ENCODE results near the gene CCDC91. TPM values are rescaled to one million over a fixed set of nuclear protein-coding genes. Genes with fewer than 3 reads are reported as not detected.

The CCDC91 gene
- polyA plus RNA-seq, 1 donor from 2014 or later, result 11.6 TPM

GRCh38 chr12:28568704-28569103 is 378.4 kb downstream of the CCDC91 start:
- Histone ChIP-seq H3K4me3 (ENCODE audit: low read length) (no peak overlapping the region), H3F3A (ENCODE audit: insufficient read depth, low read length, poor library complexity, severe bottlenecking) (no peaks in the 10 kb centered on the region), H3K27ac (ENCODE audit: low read length) (no peak overlapping the region)

GRCh38 chr12:28569698-28570411 is 379.6 kb downstream of the CCDC91 start:
- no peaks in the 10 kb centered on the region for H3K9me3 ChIP-seq (ENCODE audit: low read length)
- no peak for TF ChIP-seq CTCF (IDR thresholded peaks at IDR 0.05; ENCODE audit: poor library complexity, severe bottlenecking)
- no peak for TF ChIP-seq MXI1 (conservative IDR thresholded peaks at IDR 0.05; ENCODE audit: poor library complexity, severe bottlenecking)
- no peak for TF ChIP-seq EP300 (conservative IDR thresholded peaks at IDR 0.05; ENCODE audit: poor library complexity, severe bottlenecking)
- no peak overlapping the region for H3K27ac ChIP-seq (ENCODE audit: low read length)
- no peaks in the 10 kb centered on the region for H3K79me2 ChIP-seq (replicated peaks; ENCODE audit: insufficient read depth, low read length)
- H3K27me3 ChIP-seq (ENCODE audit: insufficient read depth, low read depth, low read length), result no peaks in the 10 kb centered on the region
- H3K9ac ChIP-seq (ENCODE audit: low read length), result no peak overlapping the region
- no peaks in the 10 kb centered on the region for H3F3A ChIP-seq (ENCODE audit: insufficient read depth, low read length, poor library complexity, severe bottlenecking)
- no peak overlapping the region for H3K4me2 ChIP-seq (ENCODE audit: low read length)
- H4K20me1 ChIP-seq (ENCODE audit: insufficient read depth), result no peaks in the 10 kb centered on the region
- no peak overlapping the region for H2AFZ ChIP-seq (ENCODE audit: low read depth, low read length)
- H3K36me3 ChIP-seq (ENCODE audit: insufficient read depth, low read length), result no peaks in the 10 kb centered on the region
- H3K9me2 ChIP-seq (ENCODE audit: insufficient read depth, low read length), result no peaks in the 10 kb centered on the region
- H3K4me3 ChIP-seq (ENCODE audit: low read length), result no peak overlapping the region

More at GRCh38 chr12:28568704-28569103, 378.4 kb downstream of the CCDC91 start:
- no peaks in the 10 kb centered on the region for H4K20me1 ChIP-seq (ENCODE audit: insufficient read depth)
- H3K9me2 ChIP-seq (ENCODE audit: insufficient read depth, low read length), result no peaks in the 10 kb centered on the region
- no peak overlapping the region for H3K9ac ChIP-seq (ENCODE audit: low read length)
- H3K4me2 ChIP-seq (ENCODE audit: low read length), result no peak overlapping the region
- H3K36me3 ChIP-seq (ENCODE audit: insufficient read depth, low read length), result no peaks in the 10 kb centered on the region
- H3K9me3 ChIP-seq (ENCODE audit: low read length), result no peaks in the 10 kb centered on the region
- no peak overlapping the region for H2AFZ ChIP-seq (ENCODE audit: low read depth, low read length)
- no peaks in the 10 kb centered on the region for H3K79me2 ChIP-seq (replicated peaks; ENCODE audit: insufficient read depth, low read length)
- no peak for TF ChIP-seq EP300 (conservative IDR thresholded peaks at IDR 0.05; ENCODE audit: poor library complexity, severe bottlenecking)
- no peak for TF ChIP-seq EZH2 (IDR thresholded peaks at IDR 0.05; ENCODE audit: borderline replicate concordance, insufficient read depth, low read length, poor library complexity, severe bottlenecking)
- TF ChIP-seq POLR2AphosphoS5 (IDR thresholded peaks at IDR 0.05), result no peak
- no peak for TF ChIP-seq RAD21 (conservative IDR thresholded peaks at IDR 0.05)
- TF ChIP-seq TAF1 (IDR thresholded peaks at IDR 0.05; ENCODE audit: low read depth), result no peak
- TF ChIP-seq MXI1 (conservative IDR thresholded peaks at IDR 0.05; ENCODE audit: poor library complexity, severe bottlenecking), result no peak
- TF ChIP-seq REST (IDR thresholded peaks at IDR 0.05; ENCODE audit: borderline replicate concordance), result no peak
- no peak for TF ChIP-seq CTCF (IDR thresholded peaks at IDR 0.05; ENCODE audit: poor library complexity, severe bottlenecking)
- TF ChIP-seq SMC3 (conservative IDR thresholded peaks at IDR 0.05; ENCODE audit: poor library complexity), result no peak
- H3K27me3 ChIP-seq (ENCODE audit: insufficient read depth, low read depth, low read length), result no peaks in the 10 kb centered on the region

Data from neural cell (in vitro differentiated cells).